Activated T-helper 17 cell treated with anti-CD3 and anti-CD28 coated beads, Interleukin-2, amount 50 U/mL, for 72 hours (primary cell): ENCODE measurements around the gene NUDT13. TPM values are rescaled to one million over a fixed set of nuclear protein-coding genes. Genes with fewer than 3 reads are reported as not detected.
"Not testable (repeated sequence)": the region's sequence is repeated elsewhere in the genome, so short reads cannot be mapped to it uniquely, and the experiment has no call there.

Experiments used
- ATAC-seq: fragments of 150-1000 bp; cut with Tn5 transposase; replicated peaks from 2 replicates; pipeline ENCODE4 v1.10.0; 2021; ENCODE audit warnings: mild to moderate bottlenecking, moderate library complexity
- H3K27ac Mint-ChIP-seq: one replicate; pipeline ENCODE4 v1.8.0; 2022; ENCODE audit warnings: mixed read lengths
- H3K27me3 Mint-ChIP-seq: one replicate; pipeline ENCODE4 v1.8.0; 2022; ENCODE audit warnings: mixed read lengths
- H3K36me3 Mint-ChIP-seq: one replicate; pipeline ENCODE4 v1.8.0; 2022; ENCODE audit warnings: low read depth, mild to moderate bottlenecking, mixed read lengths
- H3K4me1 Mint-ChIP-seq: one replicate; pipeline ENCODE4 v1.8.0; 2022; ENCODE audit warnings: mixed read lengths
- H3K4me3 Mint-ChIP-seq: one replicate; pipeline ENCODE4 v1.8.0; 2022; ENCODE audit warnings: mild to moderate bottlenecking, mixed read lengths
- H3K9me3 Mint-ChIP-seq: one replicate; pipeline ENCODE4 v1.8.0; 2022; ENCODE audit warnings: mixed read lengths
- total RNA-seq, 2 donors: library from RNA; stranded (reverse); gene quantifications; one replicate each; pipeline ENCODE4 v1.2.3, GENCODE V29; 2022

Gene NUDT13
- total RNA-seq, 2 donors from 2014 or later: 0.91 to 1.3 TPM

- no peaks in the 10 kb centered on the region for H3K9me3 Mint-ChIP-seq
- H3K27me3 Mint-ChIP-seq: no peaks in the 10 kb centered on the region
- no peak for ATAC-seq
- no peak overlapping the region for H3K27ac Mint-ChIP-seq
- no peaks in the 10 kb centered on the region for H3K4me1 Mint-ChIP-seq
- H3K4me3 Mint-ChIP-seq: no peak overlapping the region
- peaks cover 23% of the 10 kb centered on the region for H3K36me3 Mint-ChIP-seq
Measured at GRCh38 chr10:73119952-73120351, 9.7 kb downstream of the NUDT13 start.

- no peak for ATAC-seq
- Mint-ChIP-seq H3K36me3 (peaks cover 66% of the 10 kb centered on the region), H3K9me3 (no peaks in the 10 kb centered on the region), H3K27ac (no peak overlapping the region), H3K27me3 (no peaks in the 10 kb centered on the region), H3K4me3 (no peak overlapping the region), H3K4me1 (no peaks in the 10 kb centered on the region)
Measured at GRCh38 chr10:73126343-73126742, 16.1 kb downstream of the NUDT13 start.

- Mint-ChIP-seq H3K36me3 (peaks cover 93% of the 10 kb centered on the region), H3K4me1 (no peaks in the 10 kb centered on the region), H3K4me3 (no peak overlapping the region), H3K27ac (peak overlapping the region; percentile 32), H3K9me3 (no peaks in the 10 kb centered on the region), H3K27me3 (no peaks in the 10 kb centered on the region)
- ATAC-seq: no peak
Measured at GRCh38 chr10:73131301-73131700, 21.0 kb downstream of the NUDT13 start.

GRCh38 chr10:73131913-73132686 lies 21.8 kb downstream of the NUDT13 start:
- H3K36me3 Mint-ChIP-seq: peaks cover 94% of the 10 kb centered on the region
- H3K4me3 Mint-ChIP-seq: no peak overlapping the region
- peak overlapping the region; percentile 32 for H3K27ac Mint-ChIP-seq
- H3K9me3 Mint-ChIP-seq: no peaks in the 10 kb centered on the region
- no peaks in the 10 kb centered on the region for H3K27me3 Mint-ChIP-seq
- no peak for ATAC-seq
- H3K4me1 Mint-ChIP-seq: no peaks in the 10 kb centered on the region

- peak overlapping the region; percentile 38 for H3K27ac Mint-ChIP-seq
- H3K4me3 Mint-ChIP-seq: no peak overlapping the region
- H3K9me3 Mint-ChIP-seq: no peaks in the 10 kb centered on the region
- no peaks in the 10 kb centered on the region for H3K27me3 Mint-ChIP-seq
- peaks cover 97% of the 10 kb centered on the region for H3K36me3 Mint-ChIP-seq
- ATAC-seq: no peak
- H3K4me1 Mint-ChIP-seq: no peaks in the 10 kb centered on the region
Measured at GRCh38 chr10:73134727-73135126, 24.5 kb downstream of the NUDT13 start.

GRCh38 chr10:73136627-73137026 lies 26.4 kb downstream of the NUDT13 start:
- no peak overlapping the region for H3K27ac Mint-ChIP-seq
- H3K9me3 Mint-ChIP-seq: no peaks in the 10 kb centered on the region
- H3K27me3 Mint-ChIP-seq: no peaks in the 10 kb centered on the region
- peaks cover 99% of the 10 kb centered on the region for H3K36me3 Mint-ChIP-seq
- no peak for ATAC-seq
- H3K4me1 Mint-ChIP-seq: no peaks in the 10 kb centered on the region
- H3K4me3 Mint-ChIP-seq: no peak overlapping the region

GRCh38 chr10:73139251-73139650 lies 29.0 kb downstream of the NUDT13 start:
- Mint-ChIP-seq H3K36me3 (peaks cover 99% of the 10 kb centered on the region), H3K4me1 (no peaks in the 10 kb centered on the region), H3K4me3 (no peak overlapping the region), H3K27ac (no peak overlapping the region), H3K27me3 (no peaks in the 10 kb centered on the region), H3K9me3 (no peaks in the 10 kb centered on the region)
- no peak for ATAC-seq

GRCh38 chr10:73141603-73142002 lies 31.3 kb downstream of the NUDT13 start:
- ATAC-seq: no peak
- Mint-ChIP-seq H3K27ac (no peak overlapping the region), H3K36me3 (peaks cover 98% of the 10 kb centered on the region), H3K27me3 (no peaks in the 10 kb centered on the region), H3K4me3 (no peak overlapping the region), H3K4me1 (no peaks in the 10 kb centered on the region), H3K9me3 (no peaks in the 10 kb centered on the region)

- not testable (repeated sequence) for H3K9me3 Mint-ChIP-seq, H3K27me3 Mint-ChIP-seq, H3K4me1 Mint-ChIP-seq, H3K27ac Mint-ChIP-seq, H3K4me3 Mint-ChIP-seq, ATAC-seq
- peaks cover 99% of the 10 kb centered on the region for H3K36me3 Mint-ChIP-seq
Measured at GRCh38 chr10:73150633-73151413, 40.6 kb downstream of the NUDT13 start.

- H3K36me3 Mint-ChIP-seq: peaks cover 99% of the 10 kb centered on the region
- H3K4me3 Mint-ChIP-seq: no peak overlapping the region
- no peaks in the 10 kb centered on the region for H3K4me1 Mint-ChIP-seq
- H3K27me3 Mint-ChIP-seq: no peaks in the 10 kb centered on the region
- H3K9me3 Mint-ChIP-seq: no peaks in the 10 kb centered on the region
- H3K27ac Mint-ChIP-seq: no peak overlapping the region
- ATAC-seq: no peak
Measured at GRCh38 chr10:73152009-73152408, 41.8 kb downstream of the NUDT13 start.

- peaks cover 6% of the 10 kb centered on the region for H3K4me1 Mint-ChIP-seq
- no peak overlapping the region for H3K4me3 Mint-ChIP-seq
- no peaks in the 10 kb centered on the region for H3K27me3 Mint-ChIP-seq
- peaks cover 94% of the 10 kb centered on the region for H3K36me3 Mint-ChIP-seq
- no peak for ATAC-seq
- H3K9me3 Mint-ChIP-seq: no peaks in the 10 kb centered on the region
- no peak overlapping the region for H3K27ac Mint-ChIP-seq
Measured at GRCh38 chr10:73156054-73156453, 45.8 kb downstream of the NUDT13 start.

- peaks cover 21% of the 10 kb centered on the region for H3K4me1 Mint-ChIP-seq
- H3K4me3 Mint-ChIP-seq: no peak overlapping the region
- no peak overlapping the region for H3K27ac Mint-ChIP-seq
- no peaks in the 10 kb centered on the region for H3K27me3 Mint-ChIP-seq
- ATAC-seq: peak; percentile 39
- H3K9me3 Mint-ChIP-seq: no peaks in the 10 kb centered on the region
- H3K36me3 Mint-ChIP-seq: peaks cover 92% of the 10 kb centered on the region
Measured at GRCh38 chr10:73159038-73159648, 48.9 kb downstream of the NUDT13 start.

- Mint-ChIP-seq H3K4me1 (peaks cover 30% of the 10 kb centered on the region), H3K36me3 (peaks cover 89% of the 10 kb centered on the region), H3K27ac (peak overlapping the region; percentile 72), H3K4me3 (peak overlapping the region; percentile 40), H3K9me3 (no peaks in the 10 kb centered on the region), H3K27me3 (no peaks in the 10 kb centered on the region)
- no peak for ATAC-seq
Measured at GRCh38 chr10:73161079-73161478, 50.8 kb downstream of the NUDT13 start.

GRCh38 chr10:73161662-73162061 lies 51.4 kb downstream of the NUDT13 start:
- peak overlapping the region; percentile 40 for H3K4me3 Mint-ChIP-seq
- H3K36me3 Mint-ChIP-seq: peaks cover 89% of the 10 kb centered on the region
- peak overlapping the region; percentile 72 for H3K27ac Mint-ChIP-seq
- no peak for ATAC-seq
- H3K4me1 Mint-ChIP-seq: peaks cover 34% of the 10 kb centered on the region
- H3K9me3 Mint-ChIP-seq: no peaks in the 10 kb centered on the region
- H3K27me3 Mint-ChIP-seq: no peaks in the 10 kb centered on the region

GRCh38 chr10:73163096-73163495 lies 52.8 kb downstream of the NUDT13 start:
- H3K27ac Mint-ChIP-seq: peak overlapping the region; percentile 72
- no peak for ATAC-seq

More at GRCh38 chr10:73163096-73163495, 52.8 kb downstream of the NUDT13 start:
- no peaks in the 10 kb centered on the region for H3K27me3 Mint-ChIP-seq
- H3K9me3 Mint-ChIP-seq: no peaks in the 10 kb centered on the region
- peak overlapping the region; percentile 37 for H3K4me3 Mint-ChIP-seq
- H3K4me1 Mint-ChIP-seq: peaks cover 47% of the 10 kb centered on the region
- H3K36me3 Mint-ChIP-seq: peaks cover 90% of the 10 kb centered on the region
